NCI-H510A (cell line): ENCODE results near the gene CYP2A13.
"Not testable (repeated sequence)": the region's sequence is repeated elsewhere in the genome, so short reads cannot be mapped to it uniquely, and the experiment has no call there.

Experiments used
- DNase-seq: peaks from one replicate; lab custom pipeline; 2025; lab: John Stamatoyannopoulos, UW

Gene CYP2A13, protein sequence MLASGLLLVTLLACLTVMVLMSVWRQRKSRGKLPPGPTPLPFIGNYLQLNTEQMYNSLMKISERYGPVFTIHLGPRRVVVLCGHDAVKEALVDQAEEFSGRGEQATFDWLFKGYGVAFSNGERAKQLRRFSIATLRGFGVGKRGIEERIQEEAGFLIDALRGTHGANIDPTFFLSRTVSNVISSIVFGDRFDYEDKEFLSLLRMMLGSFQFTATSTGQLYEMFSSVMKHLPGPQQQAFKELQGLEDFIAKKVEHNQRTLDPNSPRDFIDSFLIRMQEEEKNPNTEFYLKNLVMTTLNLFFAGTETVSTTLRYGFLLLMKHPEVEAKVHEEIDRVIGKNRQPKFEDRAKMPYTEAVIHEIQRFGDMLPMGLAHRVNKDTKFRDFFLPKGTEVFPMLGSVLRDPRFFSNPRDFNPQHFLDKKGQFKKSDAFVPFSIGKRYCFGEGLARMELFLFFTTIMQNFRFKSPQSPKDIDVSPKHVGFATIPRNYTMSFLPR

DNA sequence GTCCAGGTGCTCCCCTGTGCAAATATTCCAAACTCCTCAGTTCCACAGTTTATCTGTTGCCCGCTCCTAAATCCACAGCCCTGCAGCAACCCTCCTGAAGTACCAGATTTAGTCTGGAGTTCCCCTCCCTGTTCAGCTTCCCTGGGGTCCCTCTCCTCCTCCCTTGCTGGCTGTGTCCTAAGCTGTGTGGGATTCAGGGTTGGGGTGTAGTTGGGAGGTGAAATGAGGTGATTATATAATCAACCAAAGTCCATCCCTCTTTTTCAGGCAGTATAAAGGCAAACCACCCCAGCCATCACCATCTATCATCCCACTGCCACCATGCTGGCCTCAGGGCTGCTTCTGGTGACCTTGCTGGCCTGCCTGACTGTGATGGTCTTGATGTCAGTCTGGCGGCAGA lies at the start of gene CYP2A13:
TSS of gene CYP2A13 (plus strand) at position 301 of the 400 bp plus-strand sequence. CDS start at position 322, 21 bp downstream.
- no peak for DNase-seq

DNA sequence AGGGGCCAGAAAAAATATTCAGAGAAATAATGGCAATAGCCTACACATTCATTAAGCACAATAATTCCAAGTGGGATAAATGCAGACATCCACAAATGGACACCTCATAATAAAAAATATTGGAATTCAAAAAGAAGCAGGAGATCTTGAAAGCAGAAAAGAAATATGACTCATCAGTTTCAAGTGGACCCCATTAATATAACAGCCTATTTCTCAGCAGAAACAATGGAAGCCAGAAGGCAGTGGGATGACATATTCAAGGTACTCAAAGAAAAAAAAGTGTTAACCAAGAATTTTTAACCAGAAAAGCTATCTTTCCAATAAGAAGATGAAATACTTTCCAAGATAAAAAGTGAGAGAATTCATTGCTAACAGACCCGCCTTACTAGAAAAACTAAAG lies 48.4 kb upstream of the CYP2A13 start:
- no peak for DNase-seq

- DNase-seq: not testable (repeated sequence)
Observed at GRCh38 chr19:41045095-41045494, 43.2 kb upstream of the CYP2A13 start.

GRCh38 chr19:41050426-41050825 lies 37.8 kb upstream of the CYP2A13 start:
- no peak for DNase-seq

DNA sequence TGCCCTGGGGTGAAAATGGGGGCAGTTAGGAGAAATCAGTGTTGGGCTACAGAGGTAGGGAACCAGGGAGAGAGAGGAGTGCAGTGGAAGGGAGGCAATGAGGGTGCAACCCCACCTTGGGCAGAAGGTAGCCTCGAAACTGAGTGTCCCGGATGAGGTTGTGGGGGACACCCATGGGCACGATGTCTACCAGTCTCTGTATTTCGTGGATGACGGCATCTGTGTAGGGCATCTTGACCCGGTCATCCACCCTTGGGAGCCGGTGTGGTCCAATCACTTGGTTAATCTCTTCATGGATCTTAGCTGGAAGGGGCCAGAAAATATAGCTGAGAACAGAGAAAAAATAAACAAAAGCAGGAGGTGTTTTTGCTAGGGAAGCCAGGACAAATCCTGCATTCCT lies 36.1 kb upstream of the CYP2A13 start:
- not testable (repeated sequence) for DNase-seq

DNA sequence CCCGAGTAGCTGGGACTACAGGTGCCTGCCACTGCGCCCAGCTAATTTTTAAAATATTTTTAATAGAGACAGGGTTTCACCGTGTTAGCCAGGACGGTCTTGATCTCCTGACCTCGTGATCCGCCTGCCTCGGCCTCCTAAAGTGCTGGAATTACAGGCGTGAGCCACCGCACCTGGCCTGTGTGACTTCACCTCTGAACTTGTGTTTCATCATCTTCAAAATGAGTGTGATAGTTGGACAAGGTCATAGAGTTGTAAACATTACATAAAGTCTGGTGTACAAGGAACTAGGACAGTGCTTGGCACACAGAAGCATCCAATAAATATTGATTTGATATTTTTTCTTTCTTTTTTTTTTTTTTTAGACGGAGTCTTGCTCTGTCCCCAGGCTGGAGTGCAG lies 34.9 kb upstream of the CYP2A13 start:
- not testable (repeated sequence) for DNase-seq

- DNase-seq: no peak
Observed at GRCh38 chr19:41064974-41065569, 23.2 kb upstream of the CYP2A13 start.

GRCh38 chr19:41076286-41076685 lies 12.0 kb upstream of the CYP2A13 start:
- no peak for DNase-seq

DNA sequence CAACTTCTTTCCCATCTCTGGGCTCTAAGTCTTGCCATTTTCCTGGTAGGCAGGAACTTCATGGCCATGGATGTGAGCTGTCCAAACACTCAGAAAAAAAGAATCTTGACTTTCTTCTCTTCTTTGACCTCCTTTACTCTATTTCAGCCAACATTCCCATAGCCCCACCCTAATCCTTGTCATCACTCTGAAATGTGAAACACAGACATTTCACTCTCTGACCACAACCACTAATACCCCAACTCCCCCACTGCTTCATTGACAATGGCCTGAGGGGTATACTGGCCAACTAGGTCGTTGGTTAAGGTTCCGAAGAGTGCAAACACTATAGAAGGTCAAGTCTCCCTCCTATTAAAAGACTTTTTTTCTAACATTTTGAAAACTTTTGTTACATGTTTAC lies 4.7 kb upstream of the CYP2A13 start:
- no peak for DNase-seq

DNA sequence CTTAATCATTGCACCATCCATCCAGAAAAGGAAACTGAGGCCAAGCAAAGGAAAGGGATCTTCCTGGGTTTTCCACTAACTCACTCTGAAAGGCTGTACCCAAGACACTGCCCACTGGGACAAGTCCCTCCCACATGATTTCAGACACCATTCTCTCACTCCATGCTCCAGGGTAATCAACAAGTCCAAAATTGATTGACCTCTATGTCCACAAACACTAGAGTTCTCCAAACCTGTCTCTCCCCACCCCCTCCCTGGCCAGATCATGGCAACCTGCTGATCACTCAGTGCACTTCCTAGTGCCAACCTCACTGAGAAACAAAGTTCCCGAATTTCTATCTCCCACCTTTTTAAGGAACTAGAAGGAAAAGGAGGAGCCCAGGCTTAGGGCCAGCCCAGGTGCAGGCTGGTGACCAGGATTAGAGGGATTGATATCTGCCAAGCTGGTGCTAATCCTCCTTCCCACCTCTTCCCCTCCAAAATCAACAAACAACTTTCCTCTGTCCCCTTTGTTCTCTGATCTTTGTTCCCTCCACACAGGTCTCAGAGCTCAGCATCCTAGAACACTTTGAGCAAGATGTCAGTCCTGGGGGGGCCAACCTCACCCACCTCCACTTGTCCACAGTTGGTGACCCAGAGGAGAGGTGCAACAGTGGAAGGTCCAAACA lies 2.4 kb upstream of the CYP2A13 start:
- DNase-seq: no peak

DNA sequence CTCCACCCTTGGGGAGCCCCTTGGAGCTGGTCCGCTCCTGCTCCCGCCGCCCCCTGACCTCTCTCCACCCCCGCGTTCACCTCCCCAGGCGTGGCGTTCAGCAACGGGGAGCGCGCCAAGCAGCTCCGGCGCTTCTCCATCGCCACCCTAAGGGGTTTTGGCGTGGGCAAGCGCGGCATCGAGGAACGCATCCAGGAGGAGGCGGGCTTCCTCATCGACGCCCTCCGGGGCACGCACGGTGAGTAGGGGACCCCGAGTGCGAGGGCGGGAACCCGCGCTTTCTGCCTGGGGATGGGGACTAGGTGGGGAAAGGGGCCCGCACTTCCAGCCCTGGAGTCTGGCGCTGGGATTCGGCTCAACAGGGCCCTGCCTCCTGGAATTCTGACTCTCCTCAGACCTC lies 1.7 kb downstream of the CYP2A13 start:
- no peak for DNase-seq

- no peak for DNase-seq
Observed at GRCh38 chr19:41095703-41096102, 7.5 kb downstream of the CYP2A13 start.

DNA sequence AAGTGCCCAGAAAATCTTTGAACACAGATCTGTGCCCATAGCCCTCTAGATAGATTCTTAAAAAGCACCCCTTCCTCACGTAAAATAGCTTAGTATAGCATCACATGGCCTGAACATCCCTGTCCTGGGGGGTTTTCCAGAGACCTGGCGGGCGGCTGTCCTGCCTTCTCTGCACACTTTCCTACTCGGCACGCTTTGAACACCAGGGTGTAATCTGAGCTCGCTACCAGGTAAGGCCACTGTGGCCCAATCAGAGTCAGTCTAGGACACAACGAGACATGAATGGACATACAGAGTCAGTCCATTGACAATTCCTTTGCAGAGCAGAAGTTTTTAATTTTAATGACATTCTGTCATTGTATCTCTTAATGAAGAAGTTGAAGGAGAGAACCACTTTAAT lies 8.1 kb downstream of the CYP2A13 start:
- DNase-seq: no peak

GRCh38 chr19:41097302-41097701 lies 9.1 kb downstream of the CYP2A13 start:
- no peak for DNase-seq

- DNase-seq: no peak
Observed at GRCh38 chr19:41098762-41099161, 10.5 kb downstream of the CYP2A13 start.

GRCh38 chr19:41102210-41102609 lies 14.0 kb downstream of the CYP2A13 start:
- not testable (repeated sequence) for DNase-seq

DNA sequence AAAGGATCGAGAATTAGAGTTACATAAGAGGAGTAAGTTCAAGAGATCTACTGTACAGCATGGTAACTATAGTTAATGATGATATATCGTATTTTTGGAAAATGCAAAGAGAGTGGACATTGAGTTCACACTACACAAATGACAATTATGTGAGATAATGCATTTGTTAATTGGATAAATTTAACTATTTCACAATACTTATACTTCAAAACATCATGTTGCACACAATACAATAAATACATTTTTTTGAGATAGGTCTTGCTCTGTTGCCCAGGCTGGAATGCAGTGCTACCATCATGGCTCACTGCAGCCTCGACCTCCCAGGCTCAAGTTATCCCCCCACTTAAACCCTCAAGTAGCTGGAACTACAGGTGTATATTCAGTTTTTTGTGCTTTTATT lies 17.9 kb downstream of the CYP2A13 start:
- DNase-seq: no peak

DNA sequence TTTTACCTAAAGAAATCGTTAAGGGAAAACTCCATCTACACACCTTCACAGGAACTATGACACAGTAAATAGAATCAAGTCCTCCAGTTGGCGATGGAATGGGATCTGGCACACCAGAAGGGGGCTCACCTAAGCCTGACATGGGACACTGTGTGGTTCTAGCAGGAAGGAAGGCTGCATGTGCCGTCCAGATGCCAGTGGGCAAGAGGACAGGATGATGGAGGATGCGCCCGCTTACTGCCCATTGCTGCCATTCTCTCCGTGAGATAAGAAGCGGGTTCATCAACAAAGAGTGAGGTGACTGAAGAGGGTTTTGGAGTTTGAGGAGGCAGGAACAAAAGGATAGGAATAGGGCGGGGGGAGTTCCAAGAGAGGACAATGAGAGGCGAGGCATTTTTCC lies 23.0 kb downstream of the CYP2A13 start:
- DNase-seq: no peak

GRCh38 chr19:41111750-41112295 lies 23.6 kb downstream of the CYP2A13 start:
- no peak for DNase-seq

DNA sequence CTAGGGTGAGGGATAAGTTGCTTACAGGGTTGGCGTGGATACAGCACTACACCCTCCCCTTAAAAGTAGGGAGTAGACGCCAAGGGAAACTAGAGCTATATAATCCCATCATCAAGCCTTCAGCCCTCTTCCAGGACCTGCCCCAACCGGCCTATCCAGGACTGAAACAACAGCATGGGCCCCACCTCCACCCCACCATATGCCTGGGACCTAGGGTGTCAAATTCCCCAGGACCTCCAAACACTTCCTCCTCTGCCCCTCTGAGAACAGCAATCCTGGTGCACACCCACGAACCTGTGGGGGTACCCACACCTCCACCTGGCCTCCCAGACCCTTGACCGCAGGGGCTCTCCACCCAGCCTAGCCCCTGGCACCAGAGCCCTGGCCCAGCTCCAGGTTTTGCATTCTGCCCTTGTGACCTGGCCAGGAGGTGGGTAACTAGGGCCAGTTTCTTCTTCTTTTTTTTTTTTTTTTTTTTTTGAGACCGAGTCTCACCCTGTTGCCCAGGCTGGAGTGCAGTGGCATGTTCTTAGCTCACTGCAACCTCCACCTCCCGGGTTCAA lies 24.6 kb downstream of the CYP2A13 start:
- no peak for DNase-seq

DNA sequence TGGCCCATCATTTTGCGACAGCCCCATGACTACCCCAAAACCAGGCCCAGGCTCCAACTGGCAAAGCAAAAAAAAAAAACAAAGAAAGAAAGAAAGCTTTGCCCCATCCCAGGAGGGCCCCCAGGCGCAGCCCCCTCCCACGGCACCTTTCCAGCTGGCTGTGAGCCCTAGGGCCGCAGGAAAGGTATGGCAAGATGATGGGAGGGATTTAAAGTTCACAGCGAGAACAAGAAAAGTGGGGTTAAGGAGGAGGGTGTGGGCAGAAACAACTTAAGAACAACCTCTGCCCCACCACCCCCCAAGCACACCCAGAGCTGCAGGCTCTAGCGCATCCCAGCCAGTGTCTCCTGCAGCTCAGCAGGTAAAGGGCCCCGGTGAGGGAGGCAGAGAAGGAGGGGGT lies 25.9 kb downstream of the CYP2A13 start, which contains the start of gene CYP2F1:
TSS of gene CYP2F1 (plus strand) at position 301 of the 400 bp plus-strand sequence. CDS start 1,757 bp downstream, outside the sequence.
- DNase-seq: no peak

GRCh38 chr19:41116261-41116660 lies 28.0 kb downstream of the CYP2A13 start:
- no peak for DNase-seq
